Peyer's patch (tissue), 4 donors: ENCODE data around the gene FKBP11.

Experiments
- CTCF ChIP-seq, 6 experiments: fragments of 450-650 bp in 4 of 6; fragments of 200-600 bp in 2 of 6; sonication (generic) in 1 of 6; IDR thresholded peaks; one replicate each; pipeline ENCODE4 v1.5.1; 2017 to 2019; ENCODE audit warnings: antibody characterized with exemption in 6 of 6, mild to moderate bottlenecking in 3 of 6, moderate library complexity in 1 of 6
- POLR2A ChIP-seq, 2 donors: fragments of 450-650 bp; IDR thresholded peaks; one replicate each; pipeline ENCODE4 v1.5.1; 2017; ENCODE audit warnings: antibody characterized with exemption in 2 of 2, mild to moderate bottlenecking in 2 of 2, moderate library complexity in 2 of 2

GRCh38 chr12:48882315-48882687 is 43.0 kb downstream of the FKBP11 start:
- no peak for TF ChIP-seq POLR2A (IDR thresholded peaks at IDR 0.05)
- TF ChIP-seq CTCF (IDR thresholded peaks at IDR 0.05) = no peak
